B cell (primary cell): ENCODE results near the gene CD52. TPM values are rescaled to one million over a fixed set of nuclear protein-coding genes. Genes with fewer than 3 reads are reported as not detected.

Experiments used
- ATAC-seq: fragments of 200-7000 bp; cut with Tn5 transposase; one replicate; pipeline ENCODE4 v1.10.0; 2021; ENCODE audit warnings: low read depth, mild to moderate bottlenecking, moderate number of reproducible peaks, moderate library complexity
- CTCF ChIA-PET: fragments of 350-600 bp; sonication (Branson Sonifier 250); formaldehyde crosslinking; loops from one replicate; lab custom pipeline; 2021; ENCODE audit warnings: antibody characterized with exemption, inconsistent platforms; lab: Charles Lee
- POLR2A ChIA-PET: fragments of 350-600 bp; sonication (Branson Sonifier 250); formaldehyde crosslinking; loops from one replicate; lab custom pipeline; 2021; ENCODE audit warnings: antibody characterized with exemption; lab: Charles Lee
- DNase-seq: peaks from one replicate; pipeline ENCODE4 v3.0.0; 2013
- H2AFZ ChIP-seq: 2 replicates; pipeline ENCODE4 v1.6.1; 2012; ENCODE audit warnings: mild to moderate bottlenecking, low read depth, low read length; ENCODE audit not compliant: insufficient read depth, poor library complexity, severe bottlenecking
- H3K27ac ChIP-seq, 2 donors: 1 replicate in 1 of 2; 2 replicates in 1 of 2; pipeline ENCODE4 v1.5.1; 2012 to 2013; ENCODE audit warnings: low read length in 2 of 2, mild to moderate bottlenecking in 2 of 2, moderate library complexity in 1 of 2
- H3K27me3 ChIP-seq, 4 experiments: fragments of 200-600 bp in 1 of 4; sonication (generic) in 1 of 4; replicated peaks in 1 of 4; 1 replicate in 2 of 4; 2 replicates in 2 of 4; pipeline versions ENCODE4 v1.6.1 to v1.7.0; 2013 to 2016; ENCODE audit warnings: low read length in 3 of 4, mild to moderate bottlenecking in 2 of 4, mixed read lengths in 1 of 4, moderate library complexity in 1 of 4; ENCODE audit not compliant: insufficient read depth in 4 of 4, control insufficient read depth in 3 of 4; ENCODE audit errors: control extremely low read depth in 1 of 4
- H3K36me3 ChIP-seq, 2 experiments: replicated peaks in 1 of 2; 1 replicate in 1 of 2; 2 replicates in 1 of 2; pipeline versions ENCODE4 v1.6.1 to v1.7.1; 2013; ENCODE audit warnings: low read length in 1 of 2; ENCODE audit not compliant: insufficient read depth in 2 of 2, control insufficient read depth in 1 of 2; ENCODE audit errors: control extremely low read depth in 1 of 2, extremely low read depth in 1 of 2
- H3K4me1 ChIP-seq, 2 donors: fragments of 200-600 bp in 1 of 2; sonication (generic) in 1 of 2; 1 replicate in 1 of 2; 2 replicates in 1 of 2; pipeline versions ENCODE4 v1.5.1 to v1.6.1; 2013 to 2017; ENCODE audit warnings: low read length in 2 of 2; ENCODE audit not compliant: control insufficient read depth in 2 of 2, insufficient read depth in 2 of 2
- H3K4me2 ChIP-seq: replicated peaks from 2 replicates; pipeline ENCODE3; 2012; ENCODE audit warnings: mild to moderate bottlenecking, low read depth, low read length; ENCODE audit not compliant: poor library complexity, severe bottlenecking
- H3K4me3 ChIP-seq, 5 experiments: fragments of 200-600 bp in 1 of 5; sonication (generic) in 1 of 5; 1 replicate in 3 of 5; 2 replicates in 2 of 5; pipeline versions ENCODE4 v1.5.1 to v1.7.0; 2011 to 2016; ENCODE audit warnings: low read length in 4 of 5, mild to moderate bottlenecking in 4 of 5, low read depth in 2 of 5, control low read depth in 1 of 5, moderate library complexity in 1 of 5; ENCODE audit not compliant: insufficient read depth in 1 of 5; ENCODE audit errors: control extremely low read depth in 1 of 5, extremely low read depth in 1 of 5
- H3K79me2 ChIP-seq: fragments of 200-600 bp; sonication (generic); one replicate; pipeline ENCODE4 v1.6.0; 2016; ENCODE audit warnings: low read length; ENCODE audit not compliant: control insufficient read depth, insufficient read depth
- H3K9ac ChIP-seq: fragments of 200-600 bp; sonication (generic); 2 replicates; pipeline ENCODE4 v1.6.1; 2017; ENCODE audit warnings: mild to moderate bottlenecking, low read length, moderate library complexity
- H3K9me3 ChIP-seq, 3 donors: one replicate each; pipeline versions ENCODE4 v1.6.1 to v1.7.1; 2013; ENCODE audit warnings: low read length in 2 of 3; ENCODE audit not compliant: control insufficient read depth in 2 of 3, insufficient read depth in 1 of 3; ENCODE audit errors: control extremely low read depth in 1 of 3
- H4K20me1 ChIP-seq: 2 replicates; pipeline ENCODE4 v1.6.0; 2012; ENCODE audit warnings: mild to moderate bottlenecking, low read length; ENCODE audit not compliant: insufficient read depth, control insufficient read depth, poor library complexity, severe bottlenecking
- H3K27ac Mint-ChIP-seq: one replicate; pipeline ENCODE4 v1.8.0; 2021; ENCODE audit warnings: mixed read lengths
- H3K27me3 Mint-ChIP-seq: one replicate; pipeline ENCODE4 v1.8.0; 2021; ENCODE audit warnings: mixed read lengths
- H3K4me1 Mint-ChIP-seq: one replicate; pipeline ENCODE4 v1.8.0; 2021; ENCODE audit warnings: mixed read lengths
- H3K4me3 Mint-ChIP-seq: one replicate; pipeline ENCODE4 v1.8.0; 2021; ENCODE audit warnings: mixed read lengths
- H3K9me3 Mint-ChIP-seq: one replicate; pipeline ENCODE4 v1.8.0; 2022; ENCODE audit warnings: mixed read lengths; ENCODE audit not compliant: insufficient read depth
- EZH2 ChIP-seq: IDR thresholded peaks from 2 replicates; pipeline ENCODE4 v1.6.1; 2012; ENCODE audit warnings: borderline replicate concordance, low read depth, mild to moderate bottlenecking, moderate library complexity, low read length; ENCODE audit not compliant: insufficient read depth, poor library complexity, severe bottlenecking
- WGBS: methylation state at CpG from one replicate; pipeline ENCODE4 v1.1.5; 2013; ENCODE audit warnings: missing lambda C conversion rate; ENCODE audit not compliant: insufficient coverage; 5-methylcytosine and 5-hydroxymethylcytosine counted together
- intact Hi-C: fragments of 100-400 bp; cut with micrococcal nuclease; formaldehyde crosslinking; loops from one replicate; pipeline ENCODE4 v1.10.0; 2022
- polyA plus RNA-seq: library from polyadenylated mRNA; depleted of rRNA; stranded (reverse); fragments of >200 nt; gene quantifications from 2 replicates; pipeline ENCODE4 v1.2.3, GENCODE V29; 2012
- total RNA-seq, 2 donors: library from RNA; stranded (reverse); fragments of 120-200 nt in 1 of 2; gene quantifications; 1 replicate in 1 of 2; 2 replicates in 1 of 2; pipeline versions ENCODE4 v1.2.3 to v1.2.4, GENCODE V29; 2013 to 2022
- TF ChIP-seq, protein P1 (sequence below): fragments of 200-600 bp; IDR thresholded peaks from one replicate; pipeline ENCODE4 v1.8.0; 2022; ENCODE audit warnings: antibody characterized with exemption, mild to moderate bottlenecking

Gene CD52
- total and polyA plus RNA-seq, 2 donors (not counting 1 experiment from before 2014, with no cell fraction given): 1,116 to 1,597 TPM

DNA sequence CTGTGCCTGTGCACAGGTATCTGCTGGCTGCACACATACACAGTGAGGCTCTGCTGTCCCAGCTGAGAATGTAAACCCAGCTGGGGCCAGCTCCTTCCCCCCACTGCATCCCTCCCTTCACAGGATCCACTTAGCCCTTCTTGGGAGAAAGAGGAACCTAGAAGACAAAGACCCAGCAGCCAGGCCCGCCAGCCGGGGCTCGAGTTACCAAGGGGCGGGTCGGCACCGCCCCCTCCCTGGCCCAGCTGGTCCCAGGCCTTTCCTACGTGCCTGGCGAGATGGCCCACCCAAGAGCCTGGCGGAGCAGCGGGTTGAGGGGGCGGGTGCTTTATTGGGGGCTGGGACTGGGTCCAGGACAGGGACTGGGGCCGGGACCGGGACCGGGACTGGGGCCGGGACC, 35.8 kb upstream of the CD52 start:
- H3K27me3 ChIP-seq: no peaks in the 10 kb centered on the region
- H3K36me3 ChIP-seq: peaks cover 2 to 27% of the 10 kb centered on the region in 2 experiments
- peak overlapping the region in 1 of 2 donors; percentile 81 for H3K27ac ChIP-seq
- no peak overlapping the region for H2AFZ ChIP-seq
- no peak for ATAC-seq
- peaks cover 61 to 83% of the 10 kb centered on the region in 2 donors for H3K4me1 ChIP-seq
- intact Hi-C loops: loop anchor here (10.0 kb wide), 1 partner anchor 1893 kb away; the partner anchor contains the start of gene PTAFR
- ChIA-PET CTCF (interaction anchor here (0.5 to 26.4 kb wide), 2 partner anchors 37 to 342 kb away, joined by 3 to 1400 read pairs; partner anchors contain the start of genes CD52 and UBXN11), POLR2A (interaction anchor here (0.5 to 21.9 kb wide), 3 partner anchors 7 to 118 kb away, joined by 5 to 1239 read pairs (median 62); partner anchors contain the start of gene CD52)
- H3K4me3 ChIP-seq: no peak overlapping the region
- peaks cover 22% of the 10 kb centered on the region for H4K20me1 ChIP-seq
- no peak for DNase-seq
- H3K27me3 Mint-ChIP-seq: no peaks in the 10 kb centered on the region
- no peaks in the 10 kb centered on the region for H3K9me3 ChIP-seq
- H3K79me2 ChIP-seq: peaks cover 45% of the 10 kb centered on the region
- peak overlapping the region; percentile 91 for H3K27ac Mint-ChIP-seq
- H3K4me1 Mint-ChIP-seq: peaks cover 74% of the 10 kb centered on the region
- H3K9me3 Mint-ChIP-seq: no peaks in the 10 kb centered on the region
- 45% methylated on average over 15 of the region's 15 CpGs for WGBS
- TF ChIP-seq, protein P1, sequence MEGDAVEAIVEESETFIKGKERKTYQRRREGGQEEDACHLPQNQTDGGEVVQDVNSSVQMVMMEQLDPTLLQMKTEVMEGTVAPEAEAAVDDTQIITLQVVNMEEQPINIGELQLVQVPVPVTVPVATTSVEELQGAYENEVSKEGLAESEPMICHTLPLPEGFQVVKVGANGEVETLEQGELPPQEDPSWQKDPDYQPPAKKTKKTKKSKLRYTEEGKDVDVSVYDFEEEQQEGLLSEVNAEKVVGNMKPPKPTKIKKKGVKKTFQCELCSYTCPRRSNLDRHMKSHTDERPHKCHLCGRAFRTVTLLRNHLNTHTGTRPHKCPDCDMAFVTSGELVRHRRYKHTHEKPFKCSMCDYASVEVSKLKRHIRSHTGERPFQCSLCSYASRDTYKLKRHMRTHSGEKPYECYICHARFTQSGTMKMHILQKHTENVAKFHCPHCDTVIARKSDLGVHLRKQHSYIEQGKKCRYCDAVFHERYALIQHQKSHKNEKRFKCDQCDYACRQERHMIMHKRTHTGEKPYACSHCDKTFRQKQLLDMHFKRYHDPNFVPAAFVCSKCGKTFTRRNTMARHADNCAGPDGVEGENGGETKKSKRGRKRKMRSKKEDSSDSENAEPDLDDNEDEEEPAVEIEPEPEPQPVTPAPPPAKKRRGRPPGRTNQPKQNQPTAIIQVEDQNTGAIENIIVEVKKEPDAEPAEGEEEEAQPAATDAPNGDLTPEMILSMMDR: no peak
- no peak for TF ChIP-seq EZH2
- H3K9ac ChIP-seq: no peak overlapping the region
- H3K4me3 Mint-ChIP-seq: peak overlapping the region; percentile 92
- peak overlapping the region; percentile 95 for H3K4me2 ChIP-seq

DNA sequence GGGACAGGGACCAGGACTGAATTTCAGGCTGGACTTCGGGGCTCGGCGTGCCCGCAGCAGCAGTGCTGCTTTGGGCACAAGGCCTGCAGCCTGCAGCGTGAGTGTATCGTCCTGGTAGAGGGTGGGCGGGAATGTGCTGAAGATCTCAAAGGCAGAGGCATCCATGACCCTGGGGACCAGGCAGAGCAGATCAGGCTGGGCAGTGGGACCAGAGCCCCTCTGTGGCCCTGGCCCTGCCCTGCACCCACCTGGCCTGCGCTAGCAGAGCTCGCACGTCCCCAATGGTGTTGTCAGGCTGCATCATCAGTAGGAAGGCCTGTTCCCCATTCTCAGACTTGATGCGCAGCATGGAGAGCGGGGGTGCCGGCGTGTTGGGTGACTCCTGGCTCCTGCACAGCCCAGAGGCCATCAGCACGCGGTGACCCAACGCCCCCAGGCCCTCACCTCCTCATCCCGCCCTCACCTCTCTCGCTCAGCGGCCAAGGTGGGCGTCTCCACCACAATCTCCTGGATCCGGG, 35.3 kb upstream of the CD52 start:
- H3K4me1 ChIP-seq: peaks cover 66 to 83% of the 10 kb centered on the region in 2 donors
- no peak overlapping the region for H2AFZ ChIP-seq
- H3K4me1 Mint-ChIP-seq: peaks cover 76% of the 10 kb centered on the region
- H3K27me3 Mint-ChIP-seq: no peaks in the 10 kb centered on the region
- TF ChIP-seq, protein P1: no peak
- no peak for TF ChIP-seq EZH2
- H3K4me3 Mint-ChIP-seq: peak overlapping the region; percentile 87
- ATAC-seq: no peak
- no peaks in the 10 kb centered on the region for H3K27me3 ChIP-seq
- no peaks in the 10 kb centered on the region for H3K9me3 ChIP-seq
- WGBS: 93% methylated on average over 15 of the region's 22 CpGs
- intact Hi-C loops: loop anchor here (10.0 kb wide), 1 partner anchor 1892 kb away; the partner anchor contains the start of gene PTAFR
- no peak overlapping the region for H3K9ac ChIP-seq
- H3K9me3 Mint-ChIP-seq: no peaks in the 10 kb centered on the region
- H3K27ac ChIP-seq: peak overlapping the region in 1 of 2 donors; percentile 96
- no peak for DNase-seq
- H3K27ac Mint-ChIP-seq: peak overlapping the region; percentile 97
- H3K4me3 ChIP-seq: no peak overlapping the region
- peaks cover 2 to 22% of the 10 kb centered on the region in 2 experiments for H3K36me3 ChIP-seq
- ChIA-PET CTCF (interaction anchor here (26.4 kb wide), 1 partner anchor 36 kb away, joined by 1400 read pairs; the partner anchor contains the start of genes CD52 and UBXN11), POLR2A (interaction anchor here (3.8 to 21.9 kb wide), 2 partner anchors 7 to 35 kb away, joined by 62 to 1239 read pairs; partner anchors contain the start of gene CD52)
- peaks cover 22% of the 10 kb centered on the region for H4K20me1 ChIP-seq
- peaks cover 45% of the 10 kb centered on the region for H3K79me2 ChIP-seq
- H3K4me2 ChIP-seq: no peak overlapping the region
